Measurements from ENCODE around the gene DUSP1.

DNA sequence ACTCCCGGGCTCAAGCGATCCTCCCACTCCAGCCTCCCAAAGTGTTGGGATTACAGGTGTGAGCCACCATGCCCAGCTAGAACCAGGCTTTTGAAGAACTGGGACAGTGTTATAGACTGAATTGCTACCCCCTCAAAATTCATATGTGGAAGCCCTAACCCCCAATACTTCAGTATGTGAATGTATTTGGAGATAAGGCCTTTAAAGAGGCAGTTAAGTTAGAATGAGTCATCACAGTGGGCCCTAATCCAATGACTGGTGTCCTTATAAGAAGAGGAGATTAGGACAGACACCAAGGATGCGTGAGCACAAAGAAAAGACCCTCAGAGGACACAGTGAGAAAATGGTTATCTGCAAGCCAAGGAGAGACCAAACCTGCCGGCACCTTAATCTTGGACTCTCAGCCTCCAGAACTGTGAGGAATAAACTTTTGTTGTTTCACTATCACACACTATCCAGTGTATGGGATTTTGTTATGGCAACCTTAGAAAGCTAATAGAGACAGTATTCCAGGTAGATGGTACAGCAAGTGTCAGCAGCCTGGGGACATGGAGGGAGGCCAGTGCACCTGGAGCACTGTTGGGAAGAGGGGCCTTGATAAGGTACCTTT, 31.7 kb upstream of the DUSP1 start:
- TF ChIP-seq, protein P1, sequence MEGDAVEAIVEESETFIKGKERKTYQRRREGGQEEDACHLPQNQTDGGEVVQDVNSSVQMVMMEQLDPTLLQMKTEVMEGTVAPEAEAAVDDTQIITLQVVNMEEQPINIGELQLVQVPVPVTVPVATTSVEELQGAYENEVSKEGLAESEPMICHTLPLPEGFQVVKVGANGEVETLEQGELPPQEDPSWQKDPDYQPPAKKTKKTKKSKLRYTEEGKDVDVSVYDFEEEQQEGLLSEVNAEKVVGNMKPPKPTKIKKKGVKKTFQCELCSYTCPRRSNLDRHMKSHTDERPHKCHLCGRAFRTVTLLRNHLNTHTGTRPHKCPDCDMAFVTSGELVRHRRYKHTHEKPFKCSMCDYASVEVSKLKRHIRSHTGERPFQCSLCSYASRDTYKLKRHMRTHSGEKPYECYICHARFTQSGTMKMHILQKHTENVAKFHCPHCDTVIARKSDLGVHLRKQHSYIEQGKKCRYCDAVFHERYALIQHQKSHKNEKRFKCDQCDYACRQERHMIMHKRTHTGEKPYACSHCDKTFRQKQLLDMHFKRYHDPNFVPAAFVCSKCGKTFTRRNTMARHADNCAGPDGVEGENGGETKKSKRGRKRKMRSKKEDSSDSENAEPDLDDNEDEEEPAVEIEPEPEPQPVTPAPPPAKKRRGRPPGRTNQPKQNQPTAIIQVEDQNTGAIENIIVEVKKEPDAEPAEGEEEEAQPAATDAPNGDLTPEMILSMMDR (IDR thresholded peaks at IDR 0.05) = no peak
- TF ChIP-seq POLR2A (IDR thresholded peaks at IDR 0.05) = no peak
- TF ChIP-seq POLR2AphosphoS5 (IDR thresholded peaks at IDR 0.05) = no peak

Data from gastroesophageal sphincter (tissue), 3 donors.